GM10847 (cell line): Measurements from ENCODE around the gene PCDHGA2.
"Not testable (repeated sequence)": the region's sequence is repeated elsewhere in the genome, so short reads cannot be mapped to it uniquely, and the experiment has no call there.

Experiments
- POLR2A ChIP-seq: IDR thresholded peaks from 2 replicates; pipeline ENCODE4 v1.6.1; 2011; ENCODE audit not compliant: insufficient read length; ENCODE audit errors: extremely low read depth

The PCDHGA2 gene

GRCh38 chr5:141366016-141366896 lies 27.7 kb downstream of the PCDHGA2 start:
- TF ChIP-seq POLR2A = no peak

- TF ChIP-seq POLR2A = no peak
These were observed 31.7 kb downstream of the PCDHGA2 start, which contains the start of gene PCDHGB3 for GRCh38 chr5:141369994-141370848. Gene PCDHGB3, plus strand, starts transcription at chr5:141370242. Its CDS starts 153 bp downstream, at chr5:141370395.

GRCh38 chr5:141371572-141372475 lies 33.3 kb downstream of the PCDHGA2 start:
- no peak for TF ChIP-seq POLR2A

DNA sequence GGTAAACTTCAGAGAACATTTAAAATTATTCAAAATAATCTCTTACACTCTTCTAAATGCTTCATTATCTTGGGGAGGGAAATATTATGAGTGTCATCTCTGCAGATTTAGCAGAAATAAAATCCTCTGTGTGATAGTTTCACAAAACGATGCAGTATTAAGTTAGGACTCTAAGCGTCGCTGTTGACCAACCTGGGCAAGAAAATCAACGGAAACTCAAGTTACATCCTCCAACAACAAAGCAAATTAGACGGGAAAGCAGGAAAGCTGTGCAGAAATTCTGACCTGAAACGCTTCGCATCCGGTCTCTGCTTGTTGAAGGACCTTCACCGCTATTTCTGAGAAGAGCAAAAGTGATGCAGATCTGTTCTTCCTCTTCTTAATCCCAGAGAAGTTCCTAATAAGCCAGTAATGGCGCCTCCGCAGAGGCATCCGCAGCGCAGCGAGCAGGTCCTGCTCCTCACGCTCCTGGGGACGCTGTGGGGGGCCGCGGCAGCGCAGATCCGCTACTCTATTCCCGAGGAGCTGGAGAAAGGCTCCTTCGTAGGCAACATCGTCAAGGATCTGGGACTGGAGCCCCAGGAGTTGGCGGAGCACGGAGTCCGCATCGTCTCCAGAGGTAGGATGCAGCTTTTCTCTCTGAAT lies 35.2 kb downstream of the PCDHGA2 start, which contains the start of gene PCDHGA6:
TSS of gene PCDHGA6 (plus strand) at position 219 of the 645 bp plus-strand sequence. CDS start at position 412, 193 bp downstream.
- no peak for TF ChIP-seq POLR2A

- TF ChIP-seq POLR2A = no peak
These were observed 36.1 kb downstream of the PCDHGA2 start for GRCh38 chr5:141374627-141375026.

- TF ChIP-seq POLR2A = no peak
These were observed 44.1 kb downstream of the PCDHGA2 start, which contains the start of gene PCDHGA7 for GRCh38 chr5:141382469-141383294. Gene PCDHGA7, plus strand, starts transcription at chr5:141382742. Its CDS starts 158 bp downstream, at chr5:141382900.

DNA sequence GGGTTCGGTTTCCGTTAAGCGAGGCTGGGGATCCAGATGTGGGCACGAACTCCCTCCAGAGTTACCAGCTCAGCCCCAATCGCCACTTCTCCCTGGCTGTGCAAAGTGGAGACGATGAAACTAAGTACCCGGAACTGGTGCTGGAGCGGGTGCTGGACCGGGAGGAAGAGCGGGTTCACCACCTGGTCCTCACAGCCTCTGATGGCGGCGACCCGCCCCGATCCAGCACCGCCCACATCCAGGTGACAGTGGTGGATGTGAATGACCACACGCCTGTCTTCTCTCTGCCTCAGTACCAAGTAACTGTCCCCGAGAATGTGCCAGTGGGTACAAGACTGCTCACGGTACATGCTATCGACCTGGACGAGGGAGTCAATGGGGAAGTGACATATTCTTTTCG lies 44.8 kb downstream of the PCDHGA2 start:
- no peak for TF ChIP-seq POLR2A

- no peak for TF ChIP-seq POLR2A
These were observed 46.1 kb downstream of the PCDHGA2 start for GRCh38 chr5:141384471-141385267.

GRCh38 chr5:141387557-141388311 lies 49.2 kb downstream of the PCDHGA2 start, which contains the start of gene PCDHGB4:
Gene PCDHGB4, plus strand, starts transcription at chr5:141387698. Its CDS starts 187 bp downstream, at chr5:141387885.
- TF ChIP-seq POLR2A = not testable (repeated sequence)

- no peak for TF ChIP-seq POLR2A
These were observed 50.1 kb downstream of the PCDHGA2 start for GRCh38 chr5:141388661-141389060.

DNA sequence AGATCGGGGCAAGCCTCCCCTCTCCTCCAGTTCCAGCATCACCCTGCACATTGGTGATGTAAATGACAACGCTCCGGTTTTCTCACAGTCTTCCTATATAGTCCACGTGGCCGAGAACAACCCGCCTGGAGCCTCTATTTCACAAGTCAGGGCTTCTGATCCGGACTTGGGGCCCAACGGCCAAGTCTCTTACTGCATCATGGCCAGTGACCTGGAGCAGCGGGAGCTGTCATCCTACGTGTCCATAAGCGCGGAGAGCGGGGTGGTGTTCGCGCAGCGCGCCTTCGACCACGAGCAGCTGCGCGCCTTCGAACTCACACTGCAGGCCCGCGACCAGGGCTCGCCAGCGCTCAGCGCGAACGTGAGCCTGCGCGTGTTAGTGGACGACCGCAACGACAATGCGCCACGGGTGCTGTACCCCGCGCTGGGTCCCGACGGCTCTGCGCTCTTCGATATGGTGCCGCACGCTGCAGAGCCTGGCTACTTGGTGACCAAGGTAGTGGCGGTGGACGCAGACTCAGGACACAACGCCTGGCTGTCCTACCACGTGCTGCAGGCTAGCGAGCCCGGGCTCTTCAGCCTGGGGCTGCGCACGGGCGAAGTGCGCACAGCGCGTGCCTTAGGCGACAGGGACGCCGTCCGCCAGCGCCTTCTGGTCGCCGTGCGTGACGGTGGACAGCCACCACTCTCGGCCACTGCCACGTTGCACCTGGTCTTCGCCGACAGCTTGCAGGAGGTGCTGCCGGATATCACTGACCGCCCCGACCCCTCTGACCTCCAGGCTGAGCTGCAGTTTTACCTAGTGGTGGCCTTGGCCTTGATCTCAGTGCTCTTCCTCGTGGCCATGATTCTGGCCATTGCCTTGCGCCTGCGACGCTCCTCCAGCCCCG lies 50.8 kb downstream of the PCDHGA2 start:
- no peak for TF ChIP-seq POLR2A
